IPS-18c (cell line): ENCODE results near the gene FBXL16.

Source experiments
- H3K4me3 ChIP-seq: 2 replicates; pipeline ENCODE4 v1.7.0; 2013; ENCODE audit warnings: low read depth, mild to moderate bottlenecking, low read length, moderate library complexity; ENCODE audit not compliant: insufficient read depth
- H3K9me3 ChIP-seq: one replicate; pipeline ENCODE4 v1.6.1; 2013; ENCODE audit warnings: mild to moderate bottlenecking, low read length, moderate library complexity; ENCODE audit not compliant: control insufficient read depth, insufficient read depth

The FBXL16 gene

DNA sequence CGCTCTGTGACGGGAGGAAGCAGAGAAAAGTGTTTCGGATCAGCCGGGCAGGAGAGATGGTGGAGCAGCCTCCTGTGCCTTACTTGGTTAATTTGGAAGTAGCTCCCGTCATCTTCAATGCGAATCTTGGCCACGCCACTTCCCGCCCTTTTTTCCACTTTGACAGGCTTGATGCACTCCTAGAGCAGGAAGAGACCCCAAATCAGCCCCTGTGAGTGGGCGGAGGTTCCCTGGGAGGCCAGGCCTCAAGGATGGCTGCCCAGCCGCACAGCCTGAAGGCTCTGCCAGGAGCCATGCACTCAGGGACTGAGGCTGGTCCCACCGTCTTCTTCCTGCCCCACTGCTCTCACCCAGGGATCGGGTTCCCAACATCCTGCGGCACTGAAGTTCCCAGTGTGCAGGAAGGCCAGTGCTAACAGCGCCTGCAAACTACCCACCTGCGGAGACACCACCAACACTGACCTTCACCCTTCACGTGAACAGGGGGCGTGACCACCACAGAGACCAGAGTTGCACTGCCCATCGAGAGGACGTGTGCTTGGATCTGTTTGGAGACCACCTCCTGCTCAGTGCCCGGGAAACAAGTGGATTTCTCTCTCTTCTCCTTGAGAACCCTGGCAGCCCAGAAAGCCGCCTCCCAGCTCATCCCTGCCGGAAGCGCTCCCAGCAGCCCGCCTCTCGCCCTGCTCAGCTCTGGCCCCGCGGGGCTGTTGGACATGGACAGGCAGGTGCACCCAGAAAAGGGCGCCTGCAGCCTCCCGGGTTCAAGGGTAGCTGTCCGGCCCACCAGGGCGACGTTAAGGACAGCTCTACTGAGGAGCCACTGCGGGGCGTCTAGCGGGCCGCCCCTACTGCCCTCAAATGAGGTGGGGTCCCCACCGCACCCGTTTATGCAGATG lies 34.2 kb upstream of the FBXL16 start:
- H3K4me3 ChIP-seq = peak overlapping the region; percentile 92
- H3K9me3 ChIP-seq = no peaks in the 10 kb centered on the region

DNA sequence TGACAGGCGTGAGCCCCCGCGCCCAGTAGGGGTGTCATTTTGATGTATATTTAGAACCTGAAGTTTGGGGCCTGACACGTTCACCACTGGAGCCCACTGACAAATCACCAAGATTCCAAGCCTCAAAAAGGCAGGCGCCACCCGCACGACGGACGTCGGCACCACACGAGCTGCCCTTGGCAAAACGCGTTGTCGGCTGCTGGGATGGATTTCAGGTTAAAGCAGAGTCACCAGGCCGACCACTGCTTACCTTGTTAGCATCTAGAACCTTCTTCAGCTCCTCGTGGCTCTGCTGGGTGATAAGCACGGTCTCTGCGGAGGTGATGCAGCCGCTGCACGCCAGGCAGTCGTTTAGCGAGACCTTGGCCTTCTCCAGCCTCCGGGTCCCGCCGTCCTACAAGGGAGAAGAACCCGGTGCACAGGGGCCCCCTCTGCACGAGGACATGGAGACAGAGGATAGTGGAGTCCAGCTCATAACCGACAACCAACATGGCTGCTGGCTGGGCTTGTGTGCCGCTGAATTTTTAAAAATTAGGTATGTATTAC lies 31.4 kb upstream of the FBXL16 start:
- Histone ChIP-seq H3K4me3 (no peak overlapping the region), H3K9me3 (no peaks in the 10 kb centered on the region)

DNA sequence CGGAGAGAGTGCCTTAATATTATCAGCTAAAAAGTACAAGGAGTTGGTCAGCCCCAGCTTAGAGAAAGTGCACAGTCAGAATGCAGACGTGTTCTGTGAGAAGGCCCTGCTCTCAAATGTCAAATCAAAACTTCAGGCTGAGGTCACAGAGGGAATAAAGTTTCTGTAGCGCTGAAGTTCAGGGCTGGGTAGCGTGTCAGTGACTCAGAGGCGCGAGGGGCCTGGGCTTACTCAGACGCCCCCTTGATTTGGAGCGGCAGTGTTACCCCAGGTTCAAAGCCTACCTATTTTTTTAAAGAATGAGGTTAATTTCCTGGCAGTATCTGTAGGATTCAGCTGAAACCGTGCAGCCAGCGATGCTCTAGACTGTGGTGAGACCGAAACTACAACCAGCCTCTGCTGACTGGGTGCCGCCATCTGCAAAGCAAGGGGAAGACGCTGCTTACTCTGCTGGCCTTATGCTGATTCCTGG lies 30.4 kb upstream of the FBXL16 start:
- no peak overlapping the region for H3K4me3 ChIP-seq
- no peaks in the 10 kb centered on the region for H3K9me3 ChIP-seq

DNA sequence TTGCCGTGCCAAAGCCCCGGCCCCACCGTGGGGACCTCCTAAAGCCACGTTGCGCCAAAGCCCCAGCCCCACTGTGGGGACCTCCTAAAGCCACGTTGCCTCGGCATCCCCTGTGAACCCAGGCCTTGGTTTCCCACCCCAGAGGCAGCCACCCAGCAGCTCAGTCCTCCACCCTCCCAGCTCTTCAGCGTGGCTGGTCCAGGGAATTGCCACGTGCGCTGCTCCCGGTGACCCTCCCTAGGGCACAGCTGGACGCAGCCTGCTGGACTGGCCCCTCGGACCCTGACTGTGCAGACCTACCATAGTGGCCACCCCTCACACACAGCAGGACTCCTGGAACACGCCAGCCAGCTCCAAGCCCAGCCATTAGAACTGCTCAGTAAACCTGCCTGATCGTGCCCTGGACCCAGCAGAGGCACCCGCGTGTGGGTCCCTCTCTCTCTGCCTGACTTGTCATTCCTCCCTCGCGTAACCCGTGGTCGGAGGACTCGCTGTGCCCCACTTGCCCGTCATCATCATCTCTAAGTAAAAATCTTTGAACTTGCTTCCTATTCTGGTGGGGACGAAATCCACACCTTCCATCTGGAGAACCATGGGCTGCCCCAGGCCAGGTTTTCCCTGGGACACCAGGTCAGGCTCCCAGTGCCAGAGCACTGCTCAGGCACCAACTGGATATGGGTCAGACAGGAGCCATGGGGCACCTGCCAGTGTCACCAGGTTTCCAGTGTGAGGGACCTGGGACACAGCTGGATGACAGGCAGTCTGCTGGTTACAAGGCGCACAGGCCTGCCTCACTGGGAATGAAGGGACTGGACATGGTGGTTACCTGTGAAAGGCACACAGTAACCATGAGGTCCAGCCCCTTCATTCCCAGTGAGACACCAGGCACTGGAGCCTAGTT lies 29.6 kb upstream of the FBXL16 start:
- Histone ChIP-seq H3K4me3 (no peak overlapping the region), H3K9me3 (no peaks in the 10 kb centered on the region)

DNA sequence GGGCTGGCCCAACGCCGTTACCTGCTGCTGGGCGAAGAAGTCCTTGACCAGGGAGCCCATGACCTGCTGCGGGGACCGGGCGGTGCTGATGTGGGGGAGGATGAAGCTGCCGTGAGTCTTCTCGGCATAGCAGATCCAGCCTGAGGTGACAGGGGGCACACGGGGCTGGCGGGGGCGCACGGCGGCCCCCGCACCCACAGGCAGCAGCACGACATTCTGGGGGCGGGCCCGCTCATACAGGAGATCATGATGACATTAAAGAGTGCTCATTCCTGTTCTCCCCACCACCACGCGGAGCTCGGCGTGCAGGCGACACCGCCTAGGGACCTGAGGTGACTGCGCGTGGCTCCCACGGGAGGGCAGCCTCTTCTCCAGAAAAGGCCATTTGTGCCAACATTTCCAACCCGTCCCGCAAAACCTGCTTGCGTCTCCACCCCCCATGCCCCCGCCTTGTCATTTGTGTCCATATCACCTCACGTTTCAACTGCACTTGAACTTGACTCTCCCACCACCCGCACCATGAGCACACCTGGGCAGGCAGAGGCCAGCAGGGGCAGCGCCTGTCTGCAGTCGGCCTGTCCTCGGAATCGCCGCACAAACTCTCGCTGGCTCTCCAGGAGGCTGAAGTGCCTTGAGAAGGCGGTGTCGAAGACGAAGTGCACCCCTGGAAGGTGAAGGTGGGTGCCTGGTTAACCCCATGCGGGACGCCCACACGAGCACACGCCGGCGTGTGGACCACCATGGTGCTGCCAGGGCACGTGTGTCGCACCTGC lies 28.8 kb upstream of the FBXL16 start:
- Histone ChIP-seq H3K4me3 (no peak overlapping the region), H3K9me3 (no peaks in the 10 kb centered on the region)

GRCh38 chr16:733382-734207 lies 28.0 kb upstream of the FBXL16 start:
- Histone ChIP-seq H3K4me3 (no peak overlapping the region), H3K9me3 (no peaks in the 10 kb centered on the region)

DNA sequence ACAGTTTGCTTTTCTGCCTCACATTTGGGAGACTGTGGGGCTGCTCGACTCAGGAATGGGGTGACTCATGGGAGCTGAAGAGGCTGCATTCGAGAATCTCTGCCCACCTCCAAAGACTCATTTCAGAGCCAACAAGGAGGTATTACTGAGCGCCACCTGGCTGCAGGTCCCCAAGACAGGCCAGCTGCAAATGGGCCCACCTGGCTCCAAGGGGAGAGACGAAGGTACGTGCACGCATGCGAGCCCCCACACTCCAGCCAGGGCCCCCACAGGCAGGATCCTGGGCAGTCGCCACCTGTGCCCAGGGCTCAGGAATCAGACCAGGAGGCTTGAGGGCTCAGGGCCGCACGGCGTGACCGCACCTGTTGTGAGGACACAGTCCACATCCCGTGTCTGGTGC lies 27.3 kb upstream of the FBXL16 start:
- no peak overlapping the region for H3K4me3 ChIP-seq
- H3K9me3 ChIP-seq = no peaks in the 10 kb centered on the region

DNA sequence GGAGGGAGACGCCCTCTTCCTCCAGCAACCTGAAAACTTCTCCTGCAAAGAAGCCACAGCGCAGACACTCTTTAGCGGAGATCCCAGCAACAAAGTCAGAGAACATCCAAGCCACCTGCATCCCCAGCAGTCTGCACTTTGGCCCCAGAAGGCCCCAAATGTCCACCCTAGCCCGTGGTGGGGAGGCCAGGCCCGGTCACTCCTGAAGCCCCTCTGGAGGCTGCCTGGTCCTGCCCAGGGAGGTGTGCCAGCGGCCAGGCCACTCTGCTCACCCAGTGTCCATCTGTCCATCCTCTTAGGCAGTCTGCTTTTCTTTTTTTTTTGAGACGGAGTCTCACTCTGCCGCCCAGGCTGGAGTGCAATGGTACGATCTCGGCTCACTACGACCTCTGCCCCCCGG lies 26.7 kb upstream of the FBXL16 start:
- H3K9me3 ChIP-seq = no peaks in the 10 kb centered on the region

DNA sequence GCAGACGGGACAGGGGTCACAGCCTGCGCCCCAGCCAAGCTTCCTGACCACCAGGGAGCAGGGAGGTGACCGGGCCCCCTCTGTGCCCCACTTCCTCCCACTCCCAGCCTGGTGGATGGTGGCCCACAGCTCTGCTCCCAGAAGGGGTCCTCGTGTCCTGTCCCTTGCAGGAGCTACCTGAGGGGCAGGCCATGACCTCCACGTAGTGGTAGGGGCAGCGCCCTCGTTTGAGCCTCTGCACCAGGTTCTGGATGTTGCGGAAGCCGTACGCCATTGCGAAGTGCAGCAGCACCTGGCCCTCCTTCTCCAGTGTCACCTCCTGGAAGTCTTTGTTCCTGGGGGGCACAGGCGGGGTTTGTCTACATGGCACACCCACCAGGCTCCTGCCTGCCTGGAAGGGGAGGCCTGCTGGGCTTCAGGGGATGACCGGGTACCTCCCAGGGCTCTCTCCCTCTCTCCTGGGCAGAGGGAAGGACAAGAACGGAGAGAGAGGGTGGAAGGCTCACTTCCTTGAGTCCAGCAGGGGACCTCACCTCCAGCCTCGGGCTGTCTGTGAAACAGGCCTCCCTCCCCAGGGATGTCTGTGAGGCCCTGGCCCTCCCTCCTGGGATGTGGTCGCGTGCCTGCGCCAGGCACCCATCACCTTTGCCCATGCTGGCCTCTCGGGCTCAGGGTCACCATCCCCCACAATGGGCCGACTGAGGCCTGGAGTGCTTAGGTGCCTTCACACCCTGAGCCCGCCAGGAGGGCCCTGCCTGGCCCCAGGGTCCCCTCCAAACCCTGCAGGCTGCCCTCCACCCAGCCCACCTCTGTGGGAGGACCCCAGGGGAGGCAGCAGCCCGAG lies 25.3 kb upstream of the FBXL16 start:
- Histone ChIP-seq H3K9me3 (no peaks in the 10 kb centered on the region), H3K4me3 (no peak overlapping the region)

More for the DNA sequence above, 26.7 kb upstream of the FBXL16 start:
- H3K4me3 ChIP-seq = no peak overlapping the region

- Histone ChIP-seq H3K9me3 (peaks cover 3% of the 10 kb centered on the region), H3K4me3 (no peak overlapping the region)
Measured at GRCh38 chr16:729768-730665, 24.4 kb upstream of the FBXL16 start.

DNA sequence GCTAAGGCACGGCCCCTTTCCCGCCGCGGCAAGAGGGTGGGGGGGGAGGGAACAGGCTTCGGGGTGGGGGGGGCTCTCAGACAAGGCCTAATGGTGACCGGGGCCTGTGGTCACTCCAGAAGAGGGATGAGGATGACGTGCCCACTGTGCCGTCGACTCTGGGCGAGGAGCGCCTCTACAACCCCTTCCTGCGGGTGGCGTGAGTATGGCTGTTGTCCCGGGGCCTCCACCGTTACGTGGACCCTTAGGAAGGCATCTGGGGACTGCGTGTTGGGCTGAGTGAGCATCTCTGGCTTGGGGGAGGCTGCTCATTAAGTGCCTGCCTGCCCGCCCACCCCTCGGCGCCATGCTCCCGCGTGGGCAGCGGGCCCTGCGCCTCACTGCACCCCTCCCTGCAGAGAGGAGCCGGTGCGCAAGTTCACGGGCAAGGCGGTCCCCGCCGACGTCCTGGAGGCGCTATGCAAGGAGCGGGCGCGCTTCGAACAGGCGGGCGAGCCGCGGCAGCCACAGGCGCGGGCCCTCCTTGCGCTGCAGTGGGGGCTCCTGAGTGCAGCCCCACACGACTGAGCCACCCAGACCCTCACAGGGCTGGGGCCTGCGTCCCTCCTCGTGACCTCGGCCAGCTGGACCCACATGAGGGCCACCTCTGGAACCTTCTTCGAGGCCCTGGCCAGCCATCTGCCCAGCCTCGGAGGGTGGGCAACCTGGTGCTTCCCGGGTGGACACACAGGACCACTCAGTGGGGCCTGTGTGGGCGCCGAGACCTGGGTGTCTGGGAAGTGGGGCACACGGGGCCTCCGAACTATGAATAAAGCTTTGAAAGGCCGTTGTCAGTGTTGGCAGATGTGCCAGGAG lies 23.5 kb upstream of the FBXL16 start:
- H3K4me3 ChIP-seq = peak overlapping the region; percentile 61
- peaks cover 3% of the 10 kb centered on the region for H3K9me3 ChIP-seq

GRCh38 chr16:728131-728889 lies 22.7 kb upstream of the FBXL16 start:
- Histone ChIP-seq H3K4me3 (peak overlapping the region; percentile 61), H3K9me3 (peaks cover 3% of the 10 kb centered on the region)

- H3K9me3 ChIP-seq = peaks cover 3% of the 10 kb centered on the region
- H3K4me3 ChIP-seq = peak overlapping the region; percentile 65
Measured at GRCh38 chr16:727291-727977, 21.8 kb upstream of the FBXL16 start.
